NK-92 treated with Interleukin-12 subunit alpha and Interleukin-12 subunit beta, amount 100 ng/mL, for 24 hours (cell line): ENCODE results near the gene DMXL2.
"Not testable (repeated sequence)": the region's sequence is repeated elsewhere in the genome, so short reads cannot be mapped to it uniquely, and the experiment has no call there.

ENCODE experiments used
- DNase-seq: peaks from one replicate; lab custom pipeline; 2025; lab: John Stamatoyannopoulos, UW

DMXL2 gene, protein sequence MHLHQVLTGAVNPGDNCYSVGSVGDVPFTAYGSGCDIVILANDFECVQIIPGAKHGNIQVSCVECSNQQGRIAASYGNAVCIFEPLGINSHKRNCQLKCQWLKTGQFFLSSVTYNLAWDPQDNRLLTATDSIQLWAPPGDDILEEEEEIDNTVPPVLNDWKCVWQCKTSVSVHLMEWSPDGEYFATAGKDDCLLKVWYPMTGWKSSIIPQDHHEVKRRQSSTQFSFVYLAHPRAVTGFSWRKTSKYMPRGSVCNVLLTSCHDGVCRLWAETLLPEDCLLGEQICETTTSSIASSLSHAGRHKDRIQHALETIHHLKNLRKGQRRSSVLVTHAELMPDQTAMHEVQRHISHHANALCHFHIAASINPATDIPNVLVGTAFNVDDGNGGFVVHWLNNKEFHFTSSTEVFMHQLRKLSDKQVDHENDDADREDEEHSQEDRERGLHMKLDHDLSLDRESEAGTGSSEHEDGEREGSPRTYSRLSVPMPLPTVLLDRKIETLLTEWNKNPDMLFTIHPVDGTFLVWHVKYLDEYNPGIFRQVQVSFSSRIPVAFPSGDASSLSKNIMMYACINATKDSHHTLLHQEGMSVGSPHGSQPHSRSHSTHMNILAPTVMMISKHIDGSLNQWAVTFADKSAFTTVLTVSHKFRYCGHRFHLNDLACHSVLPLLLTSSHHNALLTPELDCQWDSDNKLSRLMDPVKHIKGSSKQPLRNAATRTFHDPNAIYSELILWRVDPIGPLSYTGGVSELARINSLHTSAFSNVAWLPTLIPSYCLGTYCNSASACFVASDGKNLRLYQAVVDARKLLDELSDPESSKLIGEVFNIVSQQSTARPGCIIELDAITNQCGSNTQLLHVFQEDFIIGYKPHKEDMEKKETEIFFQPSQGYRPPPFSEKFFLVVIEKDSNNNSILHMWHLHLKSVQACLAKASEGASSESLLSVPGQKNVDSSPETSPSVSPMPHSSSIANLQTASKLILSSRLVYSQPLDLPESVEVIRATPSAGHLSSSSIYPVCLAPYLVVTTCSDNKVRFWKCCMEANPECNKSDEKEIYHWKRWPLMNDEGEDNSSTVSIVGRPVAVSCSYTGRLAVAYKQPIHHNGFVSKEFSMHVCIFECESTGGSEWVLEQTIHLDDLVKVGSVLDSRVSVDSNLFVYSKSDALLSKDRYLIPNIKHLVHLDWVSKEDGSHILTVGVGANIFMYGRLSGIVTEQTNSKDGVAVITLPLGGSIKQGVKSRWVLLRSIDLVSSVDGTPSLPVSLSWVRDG (N-terminal part only)

GRCh38 chr15:51622604-51623370 lies at the start of gene DMXL2:
Gene DMXL2, minus strand, starts transcription at chr15:51622771. Its CDS starts 226 bp downstream, at chr15:51622545.
- no peak for DNase-seq

GRCh38 chr15:51672155-51672687 lies 49.6 kb upstream of the DMXL2 start:
- no peak for DNase-seq

DNA sequence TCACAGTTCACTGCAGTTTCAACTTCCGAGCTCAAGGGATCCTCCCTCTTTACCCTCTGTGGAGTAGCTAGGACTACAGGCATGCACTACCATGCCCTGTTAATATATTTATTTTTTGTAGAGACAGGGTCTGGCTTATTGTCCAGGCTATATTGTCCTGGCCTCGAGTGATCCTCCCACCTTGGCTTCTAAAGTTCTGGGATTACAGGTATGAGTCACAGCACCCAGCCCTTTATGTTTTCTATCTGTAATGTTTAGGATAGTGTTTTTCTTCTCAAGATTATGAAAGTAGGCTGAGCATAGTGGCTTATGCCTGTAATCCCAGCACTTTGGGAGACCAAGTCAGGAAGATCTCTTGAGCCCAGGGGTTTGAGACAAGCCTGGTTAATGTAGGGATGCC lies 46.8 kb upstream of the DMXL2 start:
- no peak for DNase-seq

GRCh38 chr15:51668446-51668845 lies 45.9 kb upstream of the DMXL2 start:
- no peak for DNase-seq

DNA sequence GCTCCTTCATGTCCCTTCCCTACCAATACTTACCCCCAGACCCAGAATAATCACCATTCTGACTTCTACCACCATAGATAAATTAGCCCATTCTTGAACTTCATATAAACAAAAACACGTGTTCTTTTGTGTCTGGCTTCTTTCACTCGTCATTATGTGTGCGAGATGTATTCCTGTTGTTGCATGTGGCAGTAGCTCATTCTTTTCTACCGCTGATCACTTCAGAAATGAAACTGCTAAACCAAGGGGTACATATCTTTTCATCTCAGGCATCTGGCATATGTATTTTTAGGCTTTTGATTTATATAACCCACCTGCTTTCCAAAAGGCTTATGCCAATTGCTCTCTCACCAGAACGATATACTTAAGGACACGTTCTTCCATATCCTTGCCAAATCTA lies 44.9 kb upstream of the DMXL2 start:
- DNase-seq, result no peak

GRCh38 chr15:51661072-51661471 lies 38.5 kb upstream of the DMXL2 start:
- no peak for DNase-seq

DNA sequence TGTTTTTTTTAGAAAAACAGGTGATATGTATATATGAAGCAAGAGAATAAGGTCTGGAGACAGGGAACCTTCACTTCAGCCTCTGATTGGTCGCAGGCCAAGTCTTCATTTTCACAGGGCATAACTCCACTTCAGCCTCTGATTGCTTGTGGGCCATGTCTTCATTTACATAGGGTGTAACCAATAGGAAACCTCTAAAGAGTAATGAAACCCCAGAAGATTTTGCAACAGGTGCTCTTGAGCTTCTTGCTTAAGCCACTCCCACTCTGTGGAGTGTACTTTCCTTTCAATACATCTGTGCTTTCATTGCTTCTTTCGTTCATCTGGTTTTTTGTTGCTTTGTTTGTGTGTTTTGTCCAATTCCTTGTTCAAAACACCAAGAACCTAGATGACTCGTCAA lies 36.1 kb upstream of the DMXL2 start:
- no peak for DNase-seq

GRCh38 chr15:51655401-51656057 lies 33.0 kb upstream of the DMXL2 start:
- not testable (repeated sequence) for DNase-seq

DNA sequence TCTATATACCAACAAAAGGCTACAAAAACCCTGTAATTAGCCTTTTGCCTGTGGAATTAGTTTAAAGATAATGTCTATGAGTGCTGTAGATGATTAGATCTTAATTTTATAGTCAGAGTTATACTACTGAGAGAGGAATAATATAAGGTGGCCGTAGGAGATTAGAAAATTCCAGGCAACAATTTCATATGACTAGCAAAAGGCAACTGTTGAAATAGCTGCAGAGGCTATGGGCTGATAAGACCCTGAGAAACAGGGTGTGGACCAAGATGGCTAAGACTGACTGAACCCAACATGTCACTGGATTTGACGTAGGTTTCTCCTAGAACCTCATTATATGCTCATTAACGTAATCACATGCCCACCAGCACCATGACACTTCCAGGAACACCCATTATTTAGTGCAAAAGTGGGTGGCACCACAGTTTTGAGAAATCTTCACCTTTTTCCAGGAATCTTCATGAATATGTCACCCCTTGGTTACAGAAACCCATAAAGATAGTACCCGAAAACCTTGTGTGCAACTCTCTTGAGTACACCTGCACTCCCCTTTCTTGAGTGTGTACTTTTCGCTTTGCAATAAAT lies 29.6 kb upstream of the DMXL2 start:
- no peak for DNase-seq

DNA sequence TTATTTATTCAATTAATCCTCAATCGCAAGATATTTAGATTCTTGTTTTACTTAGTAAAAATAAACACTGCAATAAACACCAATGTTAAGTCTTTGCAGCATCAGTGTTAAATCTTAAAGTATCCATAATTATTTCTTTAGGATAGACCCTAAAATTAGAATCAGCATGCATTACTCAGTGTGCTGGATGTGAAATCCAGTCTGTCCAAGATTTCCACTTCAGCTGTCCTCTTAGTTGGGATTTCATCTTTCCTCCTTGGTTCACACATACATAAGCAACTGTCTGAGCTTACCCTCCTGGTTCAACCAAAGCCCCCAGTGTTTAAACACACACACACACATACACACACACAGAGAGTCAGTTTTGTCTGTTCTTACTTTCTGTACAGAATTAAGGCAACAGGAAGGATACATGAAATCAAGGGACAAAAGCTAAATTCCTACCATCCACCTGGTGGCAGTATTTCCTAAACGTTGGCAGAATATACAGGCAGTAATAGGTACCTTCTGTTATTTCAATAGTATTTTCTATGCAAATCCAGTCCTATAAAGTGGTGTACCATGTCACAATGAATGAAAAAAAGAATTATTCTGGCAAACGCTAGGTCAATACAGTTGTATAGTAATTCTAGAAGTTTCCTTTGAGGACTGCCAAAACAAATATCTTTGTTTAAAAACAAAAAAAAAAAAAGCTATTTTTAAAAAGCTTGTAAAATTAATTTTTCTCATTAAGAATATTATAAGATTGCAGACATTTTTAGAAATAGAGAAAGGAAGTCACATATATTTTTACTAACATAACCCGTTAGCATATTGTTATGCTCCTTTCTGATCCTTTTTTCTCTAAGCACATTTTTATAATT lies 27.3 kb upstream of the DMXL2 start:
- DNase-seq, result no peak

- DNase-seq, result not testable (repeated sequence)
These were observed 26.1 kb upstream of the DMXL2 start for GRCh38 chr15:51648643-51649042.

DNA sequence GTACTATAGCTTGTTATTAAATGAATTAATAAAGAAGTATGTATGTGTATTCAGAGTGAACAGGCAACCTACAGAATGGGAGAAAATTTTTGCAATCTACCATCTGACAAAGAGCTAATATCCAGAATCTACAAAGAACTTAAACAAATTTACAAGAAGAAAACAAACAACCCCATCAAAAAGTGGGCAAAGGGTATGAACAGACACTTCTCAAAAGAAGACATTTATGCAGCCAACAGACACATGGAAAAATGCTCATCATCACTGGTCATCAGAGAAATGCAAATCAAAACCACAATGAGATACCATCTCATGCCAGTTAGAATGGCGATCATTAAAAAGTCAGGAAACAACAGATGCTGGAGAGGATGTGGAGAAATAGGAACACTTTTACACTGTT lies 25.5 kb upstream of the DMXL2 start:
- not testable (repeated sequence) for DNase-seq

GRCh38 chr15:51647128-51647562 lies 24.6 kb upstream of the DMXL2 start:
- DNase-seq, result no peak

DNA sequence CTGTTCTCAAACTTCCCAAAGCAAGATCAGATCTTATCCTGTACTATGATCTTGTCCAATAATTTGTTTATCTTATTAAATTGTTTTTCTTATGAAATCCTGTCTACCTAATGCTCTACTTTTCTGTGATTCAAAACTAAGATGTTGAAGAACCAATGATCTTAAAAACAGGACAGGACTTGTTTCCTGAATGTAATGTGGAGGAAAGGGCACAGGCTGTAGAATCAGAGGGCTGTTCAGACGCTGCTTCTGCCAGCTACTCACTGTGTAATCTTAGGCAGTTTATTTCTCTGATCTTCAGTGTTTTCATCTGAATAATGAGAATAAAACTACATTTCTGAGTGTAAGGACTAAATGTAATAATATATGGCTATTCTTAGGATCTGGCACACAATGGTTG lies 20.1 kb upstream of the DMXL2 start:
- DNase-seq, result no peak

- no peak for DNase-seq
These were observed 19.0 kb upstream of the DMXL2 start for GRCh38 chr15:51641490-51642130.

GRCh38 chr15:51634591-51635198 lies 12.1 kb upstream of the DMXL2 start:
- DNase-seq, result no peak

- peak; percentile 29 for DNase-seq
These were observed 7.0 kb upstream of the DMXL2 start for GRCh38 chr15:51629612-51630011.

GRCh38 chr15:51625236-51625635 lies 2.7 kb upstream of the DMXL2 start:
- no peak for DNase-seq
